ENCODE data around the gene PDLIM4. TPM values are rescaled to one million over a fixed set of nuclear protein-coding genes. Genes with fewer than 3 reads are reported as not detected.

Gene PDLIM4
- total RNA-seq, 2 donors from 2014 or later, result 1.5 to 11.9 TPM

- DNase-seq (peak in 1 of 2 donors; percentile 17), ATAC-seq (peak; percentile 3)
- intact Hi-C loops (cut with DNase I, micrococcal nuclease), result no loop called here
Observed at GRCh38 chr5:132273631-132274030, 16.1 kb downstream of the PDLIM4 start.

- ATAC-seq (peak; percentile 71), DNase-seq (peak; percentile 63 to 75)
- intact Hi-C loops (cut with DNase I, micrococcal nuclease), result no loop called here
Observed at GRCh38 chr5:132274050-132274792, 16.7 kb downstream of the PDLIM4 start.

GRCh38 chr5:132275367-132276220 is 18.1 kb downstream of the PDLIM4 start:
- DNase-seq (peak in 1 of 2 donors; percentile 16), ATAC-seq (no peak)
- intact Hi-C loops (cut with DNase I, micrococcal nuclease), result no loop called here

- DNase-seq (peak in 1 of 2 donors; percentile 7), ATAC-seq (no peak)
- intact Hi-C loops (cut with DNase I, micrococcal nuclease), result no loop called here
Observed at GRCh38 chr5:132277256-132277655, 19.8 kb downstream of the PDLIM4 start.

- ATAC-seq, result peak; percentile 81
- intact Hi-C loops (cut with DNase I, micrococcal nuclease), result no loop called here
- peak in 1 of 2 donors; percentile 45 for DNase-seq
Observed at GRCh38 chr5:132277971-132278853, 20.7 kb downstream of the PDLIM4 start.

GRCh38 chr5:132279801-132280200 is 22.3 kb downstream of the PDLIM4 start:
- intact Hi-C loops (cut with DNase I, micrococcal nuclease), result no loop called here
- DNase-seq, result no peak
- no peak for ATAC-seq

- ATAC-seq, result no peak
- intact Hi-C loops (cut with DNase I, micrococcal nuclease), result no loop called here
- DNase-seq, result no peak
Observed at GRCh38 chr5:132280371-132281240, 23.1 kb downstream of the PDLIM4 start.

GRCh38 chr5:132281856-132282614 is 24.5 kb downstream of the PDLIM4 start:
- intact Hi-C loops (cut with DNase I, micrococcal nuclease), result no loop called here
- DNase-seq, result no peak
- no peak for ATAC-seq

GRCh38 chr5:132283423-132284043 is 26.0 kb downstream of the PDLIM4 start:
- ATAC-seq, result peak; percentile 72
- intact Hi-C loops (cut with DNase I, micrococcal nuclease), result no loop called here
- DNase-seq, result no peak

- DNase-seq (no peak), ATAC-seq (no peak)
- intact Hi-C loops (cut with DNase I, micrococcal nuclease), result no loop called here
Observed at GRCh38 chr5:132289097-132289496, 31.6 kb downstream of the PDLIM4 start.

GRCh38 chr5:132291026-132291425 is 33.5 kb downstream of the PDLIM4 start:
- DNase-seq (no peak), ATAC-seq (no peak)
- intact Hi-C loops (cut with DNase I, micrococcal nuclease), result no loop called here

GRCh38 chr5:132293066-132293991 is 35.8 kb downstream of the PDLIM4 start:
- intact Hi-C loops (cut with DNase I, micrococcal nuclease), result no loop called here
- ATAC-seq (peak; percentile 61), DNase-seq (peak; percentile 85 to 88)

GRCh38 chr5:132293992-132294727 is 36.7 kb downstream of the PDLIM4 start, which contains the start of gene SLC22A4:
Gene SLC22A4 (plus strand): TSS chr5:132294394. CDS start chr5:132294617, 223 bp downstream.
- ATAC-seq, result peak; percentile 84
- intact Hi-C loops (cut with DNase I, micrococcal nuclease), result no loop called here

GRCh38 chr5:132294728-132295504 is 37.4 kb downstream of the PDLIM4 start:
- ATAC-seq, result peak; percentile 55
- peak; percentile 66 to 85 for DNase-seq
- intact Hi-C loops (cut with DNase I, micrococcal nuclease), result no loop called here

More at GRCh38 chr5:132293992-132294727, 36.7 kb downstream of the PDLIM4 start, which contains the start of gene SLC22A4:
- peak; percentile 86 to 92 for DNase-seq

Measured in left colon (tissue), 2 donors.